Fibroblast of villous mesenchyme (primary cell): ENCODE results near the gene CCDC15. TPM values are rescaled to one million over a fixed set of nuclear protein-coding genes. Genes with fewer than 3 reads are reported as not detected.
A peak's percentile ranks its signal among the peaks of the same experiment; 100 is the strongest.
"Not testable (repeated sequence)": the region's sequence is repeated elsewhere in the genome, so short reads cannot be mapped to it uniquely, and the experiment has no call there.

Experiments used
- DNase-seq: peaks from one replicate; pipeline ENCODE4 v3.0.0-alpha.2; 2010; ENCODE audit warnings: low read depth
- H3K4me3 ChIP-seq: 2 replicates; pipeline ENCODE4 v1.5.1; 2011; ENCODE audit warnings: low read depth, mild to moderate bottlenecking, low read length
- CTCF ChIP-seq: IDR thresholded peaks from 2 replicates; pipeline ENCODE4 v1.5.1; 2012; ENCODE audit warnings: low read depth, mild to moderate bottlenecking, low read length; ENCODE audit not compliant: insufficient read depth
- total RNA-seq: library from RNA; depleted of rRNA; stranded (reverse); fragments of >200 nt; gene quantifications from 2 replicates; pipeline ENCODE4 v1.2.3, GENCODE V29; 2012

CCDC15 gene
- total RNA-seq, 1 donor, result 3.5 TPM

- no peak for TF ChIP-seq CTCF
- H3K4me3 ChIP-seq, result no peak overlapping the region
- DNase-seq, result peak; percentile 11
Measured at GRCh38 chr11:124946735-124947141, 7.3 kb upstream of the CCDC15 start.

- no peak for TF ChIP-seq CTCF
- H3K4me3 ChIP-seq, result no peak overlapping the region
- no peak for DNase-seq
Measured at GRCh38 chr11:124950601-124951330, 3.2 kb upstream of the CCDC15 start.

GRCh38 chr11:124951341-124951740, 2.7 kb upstream of the CCDC15 start:
- H3K4me3 ChIP-seq, result no peak overlapping the region
- TF ChIP-seq CTCF, result no peak
- no peak for DNase-seq

GRCh38 chr11:124954590-124954955, 571 bp downstream of the CCDC15 start:
- DNase-seq, result no peak

GRCh38 chr11:124955035-124955434, 1.0 kb downstream of the CCDC15 start:
- no peak for DNase-seq
- H3K4me3 ChIP-seq, result no peak overlapping the region
- TF ChIP-seq CTCF, result no peak

More at GRCh38 chr11:124954590-124954955, 571 bp downstream of the CCDC15 start:
- TF ChIP-seq CTCF, result no peak
- H3K4me3 ChIP-seq, result peak overlapping the region; percentile 73

- no peak overlapping the region for H3K4me3 ChIP-seq
- DNase-seq, result peak; percentile 83
- peak; percentile 80 for TF ChIP-seq CTCF
Measured at GRCh38 chr11:124961972-124962609, 8.1 kb downstream of the CCDC15 start.

- not testable (repeated sequence) for DNase-seq, H3K4me3 ChIP-seq
Measured at GRCh38 chr11:124968197-124968596, 14.2 kb downstream of the CCDC15 start.
